ENCODE measurements around the gene LY6G6C.

DNA sequence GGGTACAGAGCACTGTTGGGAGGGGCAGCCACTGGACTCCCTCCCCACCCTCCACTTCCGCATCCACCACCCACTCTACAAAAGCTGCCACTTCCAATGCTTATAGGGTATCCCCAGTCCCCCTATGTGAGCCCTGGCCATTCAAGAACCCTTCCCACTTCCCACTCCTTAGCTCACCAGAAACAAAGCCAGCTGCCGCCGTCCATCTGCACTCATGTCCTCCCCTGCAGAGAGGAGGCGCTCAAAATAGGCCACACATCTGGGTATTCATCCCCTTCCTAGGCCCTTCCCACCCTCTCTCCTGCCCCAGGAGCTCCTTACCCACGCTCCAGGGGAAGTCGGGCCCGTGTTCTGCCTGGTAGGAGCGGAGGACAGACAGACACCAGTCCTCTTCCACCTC lies 34.2 kb downstream of the LY6G6C start:
- TF ChIP-seq, protein P1, sequence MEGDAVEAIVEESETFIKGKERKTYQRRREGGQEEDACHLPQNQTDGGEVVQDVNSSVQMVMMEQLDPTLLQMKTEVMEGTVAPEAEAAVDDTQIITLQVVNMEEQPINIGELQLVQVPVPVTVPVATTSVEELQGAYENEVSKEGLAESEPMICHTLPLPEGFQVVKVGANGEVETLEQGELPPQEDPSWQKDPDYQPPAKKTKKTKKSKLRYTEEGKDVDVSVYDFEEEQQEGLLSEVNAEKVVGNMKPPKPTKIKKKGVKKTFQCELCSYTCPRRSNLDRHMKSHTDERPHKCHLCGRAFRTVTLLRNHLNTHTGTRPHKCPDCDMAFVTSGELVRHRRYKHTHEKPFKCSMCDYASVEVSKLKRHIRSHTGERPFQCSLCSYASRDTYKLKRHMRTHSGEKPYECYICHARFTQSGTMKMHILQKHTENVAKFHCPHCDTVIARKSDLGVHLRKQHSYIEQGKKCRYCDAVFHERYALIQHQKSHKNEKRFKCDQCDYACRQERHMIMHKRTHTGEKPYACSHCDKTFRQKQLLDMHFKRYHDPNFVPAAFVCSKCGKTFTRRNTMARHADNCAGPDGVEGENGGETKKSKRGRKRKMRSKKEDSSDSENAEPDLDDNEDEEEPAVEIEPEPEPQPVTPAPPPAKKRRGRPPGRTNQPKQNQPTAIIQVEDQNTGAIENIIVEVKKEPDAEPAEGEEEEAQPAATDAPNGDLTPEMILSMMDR (IDR thresholded peaks at IDR 0.05; ENCODE audit: low read depth, low read length, poor library complexity, severe bottlenecking), result no peak
- TF ChIP-seq EZH2phosphoT487 (IDR thresholded peaks at IDR 0.05; ENCODE audit: borderline replicate concordance, low read length), result no peak
